ENCODE measurements around the gene NACC2. TPM values are rescaled to one million over a fixed set of nuclear protein-coding genes. Genes with fewer than 3 reads are reported as not detected.

The NACC2 gene
- total and polyA plus RNA-seq, 9 of the 15 experiments (the other 6 are each of a cell fraction or from before 2014, with no cell fraction given) = 0.70 to 25.1 (median 5.6) TPM

DNA sequence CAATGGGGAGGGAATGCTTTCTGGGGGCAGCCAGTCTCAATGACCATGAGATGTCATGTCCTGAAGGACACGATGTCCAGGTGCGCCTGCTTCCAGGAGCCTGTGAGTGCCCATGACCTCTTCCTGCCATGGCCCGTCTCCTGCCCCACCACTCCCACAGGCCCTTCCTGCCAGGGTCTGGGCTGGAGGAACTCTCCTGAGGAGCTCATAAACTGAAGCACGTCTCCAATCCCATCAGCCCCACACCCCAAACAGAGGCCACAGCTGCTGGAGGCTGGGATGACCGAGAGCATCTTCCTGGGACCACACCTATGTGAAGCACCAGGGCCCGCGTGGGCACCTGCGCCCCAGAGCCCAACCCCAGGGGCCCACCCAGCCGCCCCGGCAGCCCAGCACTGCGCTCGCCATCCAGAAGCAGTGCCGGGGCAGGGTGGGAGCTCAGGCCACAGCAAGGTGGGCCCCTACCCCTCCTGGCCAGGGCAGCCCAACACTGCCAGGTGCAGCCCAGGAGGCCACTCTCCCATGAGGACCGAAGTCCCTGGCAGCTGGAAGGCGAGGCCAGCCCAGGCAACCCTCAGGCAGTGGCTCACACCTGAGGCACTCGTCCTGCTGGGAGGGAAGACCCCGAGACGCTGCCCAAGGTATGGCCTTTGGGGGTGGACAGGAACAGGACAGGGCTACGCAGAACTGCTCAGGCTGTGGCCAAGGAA lies 80.0 kb downstream of the NACC2 start:
- peaks cover 45% of the 10 kb centered on the region; the same call in 2 of the 3 replicates for H3K36me3 ChIP-seq (ENCODE audit: control insufficient read depth, insufficient read depth, low read length)
- DNase-seq (ENCODE audit: extremely low read depth in 1 of 4, low spot score in 3 of 4) (no peak), ATAC-seq (no peak), FAIRE-seq (no peak)
- H3K9ac ChIP-seq (ENCODE audit: insufficient read depth in 1 of 2, low read depth in 2 of 2, low read length in 2 of 2) = peak overlapping the region in 1 of 2 experiments; percentile 56; a peak in 1 of 4 replicates
- ChIA-PET CTCF (ENCODE audit: low intra/inter-chr PET ratio) (no interaction called here), POLR2A (no interaction called here)
- H4K20me1 ChIP-seq (replicated peaks; ENCODE audit: control insufficient read depth, insufficient read depth, low read length) = 0 out of 2 replicates have a peak, but pooled peaks cover 2% of the 10 kb centered on the region
- peaks cover 0 to 73% of the 10 kb centered on the region in 2 experiments; a peak in 2 of 5 replicates for H3K4me1 ChIP-seq (replicated peaks in 1 of 2; ENCODE audit: control insufficient read depth in 2 of 2, insufficient read depth in 2 of 2, low read length in 2 of 2)
- intact Hi-C loops (cut with micrococcal nuclease) (no loop called here), in situ Hi-C loops (cut with MboI) (no loop called here)
- H3K4me2 ChIP-seq (ENCODE audit: insufficient read depth, low read length) = no peak overlapping the region
- peaks cover 12% of the 10 kb centered on the region for H3K79me2 ChIP-seq (ENCODE audit: control insufficient read depth, insufficient read depth, low read length)
- H3K27me3 ChIP-seq (ENCODE audit: control insufficient read depth in 2 of 2, insufficient read depth in 2 of 2, low read length in 2 of 2) = no peaks in the 10 kb centered on the region
- H3K4me3 ChIP-seq = no peak overlapping the region
- no peaks in the 10 kb centered on the region for H3K9me3 ChIP-seq (replicated peaks; ENCODE audit: control insufficient read depth, insufficient read depth, low read depth, low read length)
- BruUV-seq (replicated peaks) = no TSS peak
- H2AFZ ChIP-seq (ENCODE audit: low read depth, low read length) = no peak overlapping the region
- H3K27ac ChIP-seq (ENCODE audit: extremely low read depth, low read depth, low read length) = no peak overlapping the region
- H3K9me1 ChIP-seq (ENCODE audit: control insufficient read depth, insufficient read depth, low read length) = peaks cover 6% of the 10 kb centered on the region
- 79% methylated on average over 19 of the region's 19 CpGs for WGBS (ENCODE audit: insufficient coverage, low coverage, missing lambda C conversion rate)
- TF ChIP-seq ZNF764 (CRISPR knock-in tag; IDR thresholded peaks at IDR 0.05; ENCODE audit: low read depth) (no peak), ZNF3 (CRISPR knock-in tag; IDR thresholded peaks at IDR 0.05) (no peak), ZNF384 (IDR thresholded peaks at IDR 0.05; ENCODE audit: low read depth, low read length) (no peak), U2AF1 (optimal IDR thresholded peaks at IDR 0.05; ENCODE audit: low read depth, low read length) (no peak), POLR2AphosphoS2 (IDR thresholded peaks at IDR 0.05; ENCODE audit: low read length) (no peak), SRF (CRISPR knock-in tag; IDR thresholded peaks at IDR 0.05) (no peak), HNRNPH1 (optimal IDR thresholded peaks at IDR 0.05; ENCODE audit: low read depth, low read length) (no peak), SAP30 (IDR thresholded peaks at IDR 0.05; ENCODE audit: borderline replicate concordance, insufficient read depth, low read depth, low read length, poor library complexity, severe bottlenecking) (no peak), BRF2 (IDR thresholded peaks at IDR 0.05; ENCODE audit: borderline replicate concordance, insufficient read depth, insufficient read length) (no peak), PYGO2 (tag; IDR thresholded peaks at IDR 0.05) (no peak), RBM34 (IDR thresholded peaks at IDR 0.05; ENCODE audit: borderline replicate concordance, insufficient read depth, low read length) (no peak)
- TF ChIP-seq, protein P1, sequence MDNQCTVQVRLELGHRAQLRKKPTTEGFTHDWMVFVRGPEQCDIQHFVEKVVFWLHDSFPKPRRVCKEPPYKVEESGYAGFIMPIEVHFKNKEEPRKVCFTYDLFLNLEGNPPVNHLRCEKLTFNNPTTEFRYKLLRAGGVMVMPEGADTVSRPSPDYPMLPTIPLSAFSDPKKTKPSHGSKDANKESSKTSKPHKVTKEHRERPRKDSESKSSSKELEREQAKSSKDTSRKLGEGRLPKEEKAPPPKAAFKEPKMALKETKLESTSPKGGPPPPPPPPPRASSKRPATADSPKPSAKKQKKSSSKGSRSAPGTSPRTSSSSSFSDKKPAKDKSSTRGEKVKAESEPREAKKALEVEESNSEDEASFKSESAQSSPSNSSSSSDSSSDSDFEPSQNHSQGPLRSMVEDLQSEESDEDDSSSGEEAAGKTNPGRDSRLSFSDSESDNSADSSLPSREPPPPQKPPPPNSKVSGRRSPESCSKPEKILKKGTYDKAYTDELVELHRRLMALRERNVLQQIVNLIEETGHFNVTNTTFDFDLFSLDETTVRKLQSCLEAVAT (IDR thresholded peaks at IDR 0.05) = no peak
- TF ChIP-seq, protein P2, sequence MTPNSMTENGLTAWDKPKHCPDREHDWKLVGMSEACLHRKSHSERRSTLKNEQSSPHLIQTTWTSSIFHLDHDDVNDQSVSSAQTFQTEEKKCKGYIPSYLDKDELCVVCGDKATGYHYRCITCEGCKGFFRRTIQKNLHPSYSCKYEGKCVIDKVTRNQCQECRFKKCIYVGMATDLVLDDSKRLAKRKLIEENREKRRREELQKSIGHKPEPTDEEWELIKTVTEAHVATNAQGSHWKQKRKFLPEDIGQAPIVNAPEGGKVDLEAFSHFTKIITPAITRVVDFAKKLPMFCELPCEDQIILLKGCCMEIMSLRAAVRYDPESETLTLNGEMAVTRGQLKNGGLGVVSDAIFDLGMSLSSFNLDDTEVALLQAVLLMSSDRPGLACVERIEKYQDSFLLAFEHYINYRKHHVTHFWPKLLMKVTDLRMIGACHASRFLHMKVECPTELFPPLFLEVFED (CRISPR knock-in tag; conservative IDR thresholded peaks at IDR 0.05) = no peak
- TF ChIP-seq, protein P3, sequence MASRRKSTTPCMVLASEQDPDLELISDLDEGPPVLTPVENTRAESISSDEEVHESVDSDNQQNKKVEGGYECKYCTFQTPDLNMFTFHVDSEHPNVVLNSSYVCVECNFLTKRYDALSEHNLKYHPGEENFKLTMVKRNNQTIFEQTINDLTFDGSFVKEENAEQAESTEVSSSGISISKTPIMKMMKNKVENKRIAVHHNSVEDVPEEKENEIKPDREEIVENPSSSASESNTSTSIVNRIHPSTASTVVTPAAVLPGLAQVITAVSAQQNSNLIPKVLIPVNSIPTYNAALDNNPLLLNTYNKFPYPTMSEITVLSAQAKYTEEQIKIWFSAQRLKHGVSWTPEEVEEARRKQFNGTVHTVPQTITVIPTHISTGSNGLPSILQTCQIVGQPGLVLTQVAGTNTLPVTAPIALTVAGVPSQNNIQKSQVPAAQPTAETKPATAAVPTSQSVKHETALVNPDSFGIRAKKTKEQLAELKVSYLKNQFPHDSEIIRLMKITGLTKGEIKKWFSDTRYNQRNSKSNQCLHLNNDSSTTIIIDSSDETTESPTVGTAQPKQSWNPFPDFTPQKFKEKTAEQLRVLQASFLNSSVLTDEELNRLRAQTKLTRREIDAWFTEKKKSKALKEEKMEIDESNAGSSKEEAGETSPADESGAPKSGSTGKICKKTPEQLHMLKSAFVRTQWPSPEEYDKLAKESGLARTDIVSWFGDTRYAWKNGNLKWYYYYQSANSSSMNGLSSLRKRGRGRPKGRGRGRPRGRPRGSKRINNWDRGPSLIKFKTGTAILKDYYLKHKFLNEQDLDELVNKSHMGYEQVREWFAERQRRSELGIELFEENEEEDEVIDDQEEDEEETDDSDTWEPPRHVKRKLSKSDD (conservative IDR thresholded peaks at IDR 0.05; ENCODE audit: low read length) = no peak

All from K562 (cell line).